ENCODE results near the gene EPS15. TPM values are rescaled to one million over a fixed set of nuclear protein-coding genes. Genes with fewer than 3 reads are reported as not detected.

The EPS15 gene
- total RNA-seq, 3 donors from 2014 or later: 50.0 to 85.5 (median 54.0) TPM

DNA sequence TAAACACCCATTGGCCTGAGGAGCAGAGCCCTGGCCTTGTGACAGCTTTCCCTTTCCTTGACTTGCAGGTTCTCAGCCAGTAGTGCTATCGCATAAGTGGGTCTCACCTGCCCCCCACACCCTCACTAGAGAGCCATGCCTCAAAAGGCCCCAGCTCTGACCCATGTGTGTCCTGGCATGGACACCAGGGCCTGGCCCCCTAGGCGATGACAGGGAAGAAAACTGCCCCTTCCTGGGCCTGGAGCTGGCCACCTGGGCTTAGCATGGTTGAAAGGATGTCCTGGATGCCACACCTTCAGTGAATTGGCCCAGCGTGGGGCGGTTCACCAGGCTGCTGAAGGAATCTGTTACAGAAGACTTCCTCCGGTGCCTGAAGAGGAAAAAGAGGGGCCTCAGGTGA lies 207.2 kb downstream of the EPS15 start:
- Histone ChIP-seq H3K4me3 (no peak overlapping the region), H3K4me1 (ENCODE audit: low read depth) (peaks cover 21% of the 10 kb centered on the region), H3K9me3 (no peaks in the 10 kb centered on the region), H3K36me3 (ENCODE audit: low read depth) (no peaks in the 10 kb centered on the region)
- ATAC-seq (no peak), DNase-seq (peak in 1 of 3 donors; percentile 21)
- intact Hi-C loops (cut with DNase I, micrococcal nuclease): no loop called here
- TF ChIP-seq, protein P1, sequence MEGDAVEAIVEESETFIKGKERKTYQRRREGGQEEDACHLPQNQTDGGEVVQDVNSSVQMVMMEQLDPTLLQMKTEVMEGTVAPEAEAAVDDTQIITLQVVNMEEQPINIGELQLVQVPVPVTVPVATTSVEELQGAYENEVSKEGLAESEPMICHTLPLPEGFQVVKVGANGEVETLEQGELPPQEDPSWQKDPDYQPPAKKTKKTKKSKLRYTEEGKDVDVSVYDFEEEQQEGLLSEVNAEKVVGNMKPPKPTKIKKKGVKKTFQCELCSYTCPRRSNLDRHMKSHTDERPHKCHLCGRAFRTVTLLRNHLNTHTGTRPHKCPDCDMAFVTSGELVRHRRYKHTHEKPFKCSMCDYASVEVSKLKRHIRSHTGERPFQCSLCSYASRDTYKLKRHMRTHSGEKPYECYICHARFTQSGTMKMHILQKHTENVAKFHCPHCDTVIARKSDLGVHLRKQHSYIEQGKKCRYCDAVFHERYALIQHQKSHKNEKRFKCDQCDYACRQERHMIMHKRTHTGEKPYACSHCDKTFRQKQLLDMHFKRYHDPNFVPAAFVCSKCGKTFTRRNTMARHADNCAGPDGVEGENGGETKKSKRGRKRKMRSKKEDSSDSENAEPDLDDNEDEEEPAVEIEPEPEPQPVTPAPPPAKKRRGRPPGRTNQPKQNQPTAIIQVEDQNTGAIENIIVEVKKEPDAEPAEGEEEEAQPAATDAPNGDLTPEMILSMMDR (IDR thresholded peaks at IDR 0.05): no peak

DNA sequence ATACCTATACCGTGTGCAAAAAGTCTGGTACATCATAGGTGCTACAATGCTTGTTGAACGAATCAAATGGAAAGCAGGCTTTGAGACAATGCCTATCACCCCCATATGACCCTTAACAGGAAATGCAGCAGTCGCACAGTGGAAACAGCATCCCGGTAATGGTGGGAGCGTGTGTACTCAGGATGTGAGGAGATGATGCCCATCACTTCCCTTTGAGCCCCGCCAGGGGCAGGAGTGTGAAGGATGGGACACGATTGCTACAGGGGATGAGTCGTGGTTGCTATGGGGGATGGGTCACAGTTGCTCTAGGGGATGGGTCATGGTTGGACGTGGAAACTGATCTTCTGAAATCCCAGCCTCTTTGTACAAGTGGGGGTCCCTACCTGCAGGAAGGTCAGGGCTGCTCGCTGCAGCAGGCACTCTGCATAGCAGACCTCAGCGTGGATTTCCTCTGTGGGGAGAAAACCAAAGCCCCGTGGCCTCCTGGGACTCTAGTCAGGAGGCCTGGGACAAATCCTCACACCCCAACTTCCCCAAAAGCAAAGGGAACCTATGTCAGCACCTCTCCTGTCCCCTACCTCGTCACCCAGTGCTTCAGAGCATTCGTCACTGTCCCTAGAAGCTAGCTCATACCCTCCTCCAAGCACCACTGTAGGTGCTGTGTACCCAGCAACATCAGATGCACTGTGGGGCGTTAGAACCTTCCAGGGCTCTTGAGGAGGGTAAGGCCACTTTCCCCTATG lies 208.0 kb downstream of the EPS15 start:
- ATAC-seq (no peak), DNase-seq (no peak)

DNA sequence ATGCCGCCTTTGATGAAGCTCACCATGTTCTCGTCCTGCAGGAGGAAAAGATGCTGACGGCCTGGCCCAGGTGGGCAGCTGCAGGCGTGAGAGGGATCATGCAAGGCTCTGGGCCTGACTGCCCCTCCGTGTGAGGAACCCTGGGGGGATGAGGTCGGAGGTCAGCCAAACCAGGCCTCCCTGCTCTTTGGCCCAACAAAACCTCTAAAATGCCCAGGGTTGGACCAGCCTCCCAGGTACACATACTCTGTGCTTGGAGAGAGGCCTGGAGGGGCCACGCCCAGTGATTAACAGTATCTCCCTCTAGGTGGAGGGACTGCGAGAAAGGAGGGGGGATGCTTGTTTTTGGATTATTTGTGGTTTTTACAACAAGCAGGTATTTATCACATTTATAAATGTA lies 209.8 kb downstream of the EPS15 start:
- Histone ChIP-seq H3K4me3 (no peak overlapping the region), H3K4me1 (ENCODE audit: low read depth) (peaks cover 18% of the 10 kb centered on the region), H3K9me3 (no peaks in the 10 kb centered on the region), H3K36me3 (ENCODE audit: low read depth) (no peaks in the 10 kb centered on the region)
- ATAC-seq (no peak), DNase-seq (no peak)
- intact Hi-C loops (cut with DNase I, micrococcal nuclease): no loop called here
- TF ChIP-seq, protein P1 (IDR thresholded peaks at IDR 0.05): no peak

More for the DNA sequence above, 208.0 kb downstream of the EPS15 start:
- TF ChIP-seq, protein P1 (IDR thresholded peaks at IDR 0.05): no peak
- H3K4me1 ChIP-seq (ENCODE audit: low read depth): peaks cover 21% of the 10 kb centered on the region
- H3K36me3 ChIP-seq (ENCODE audit: low read depth): no peaks in the 10 kb centered on the region
- H3K4me3 ChIP-seq: no peak overlapping the region
- no peaks in the 10 kb centered on the region for H3K9me3 ChIP-seq
- intact Hi-C loops (cut with DNase I, micrococcal nuclease): no loop called here

DNA sequence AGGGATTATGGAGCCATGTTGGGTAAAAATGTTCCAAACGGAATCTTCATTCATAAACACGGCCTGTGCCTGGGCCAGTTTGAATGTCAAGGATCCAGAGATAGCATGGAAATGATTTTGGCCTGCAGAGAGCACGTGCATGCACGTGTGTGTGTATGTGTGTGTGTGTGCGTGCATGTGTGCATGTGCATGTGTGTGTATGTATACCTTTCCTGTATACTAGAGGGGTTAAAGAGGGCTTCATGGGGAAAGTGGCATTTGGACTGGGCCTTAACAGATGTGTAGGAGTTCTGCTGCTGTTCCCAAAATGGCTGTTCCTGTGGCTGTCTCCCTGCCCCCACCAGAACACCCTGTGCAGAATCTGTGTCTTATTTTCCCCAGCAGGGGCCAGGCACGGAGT lies 210.4 kb downstream of the EPS15 start:
- DNase-seq: no peak
- H3K4me1 ChIP-seq (ENCODE audit: low read depth): peaks cover 13% of the 10 kb centered on the region
- TF ChIP-seq, protein P1 (IDR thresholded peaks at IDR 0.05): no peak
- ATAC-seq: no peak
- H3K36me3 ChIP-seq (ENCODE audit: low read depth): no peaks in the 10 kb centered on the region
- no peaks in the 10 kb centered on the region for H3K9me3 ChIP-seq
- no peak overlapping the region for H3K4me3 ChIP-seq
- intact Hi-C loops (cut with DNase I, micrococcal nuclease): no loop called here

DNA sequence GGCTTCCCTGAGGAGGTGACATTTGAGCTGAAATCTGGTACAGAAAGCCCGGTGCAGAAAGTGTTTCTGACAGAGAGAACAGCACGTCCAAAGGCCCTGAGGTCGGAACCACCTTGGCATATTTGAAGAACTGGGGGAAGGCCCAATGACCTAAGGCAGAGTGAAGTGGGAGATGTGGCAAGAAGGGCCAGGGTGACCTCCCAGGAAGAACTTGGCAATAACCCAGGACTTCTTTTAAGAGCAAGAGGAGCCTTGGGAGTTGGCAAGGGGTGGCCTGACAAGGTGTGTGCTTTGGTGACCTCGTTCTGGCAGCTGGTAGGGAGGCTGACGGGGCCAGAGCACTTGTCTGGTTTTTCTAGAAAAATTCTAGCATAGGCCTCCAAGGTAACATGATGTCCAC lies 212.1 kb downstream of the EPS15 start:
- H3K36me3 ChIP-seq (ENCODE audit: low read depth): no peaks in the 10 kb centered on the region
- TF ChIP-seq, protein P1 (IDR thresholded peaks at IDR 0.05): no peak
- H3K4me1 ChIP-seq (ENCODE audit: low read depth): peaks cover 8% of the 10 kb centered on the region
- DNase-seq (no peak), ATAC-seq (peak; percentile 3)
- H3K4me3 ChIP-seq: no peak overlapping the region
- H3K9me3 ChIP-seq: no peaks in the 10 kb centered on the region
- intact Hi-C loops (cut with DNase I, micrococcal nuclease): no loop called here

All from mucosa of descending colon (tissue), 3 donors.